Measurements from ENCODE around the gene KIAA0513. TPM values are rescaled to one million over a fixed set of nuclear protein-coding genes. Genes with fewer than 3 reads are reported as not detected.

Gene KIAA0513
- total RNA-seq, 6 donors from 2014 or later = 21.6 to 77.5 (median 37.9) TPM

GRCh38 chr16:85075236-85075924 lies 47.8 kb downstream of the KIAA0513 start:
- ATAC-seq (ENCODE audit: low FRiP score in 2 of 2) (no peak), DNase-seq (no peak)
- TF ChIP-seq POLR2AphosphoS5 (IDR thresholded peaks at IDR 0.05) (no peak), POLR2A (IDR thresholded peaks at IDR 0.05) (no peak), CTCF (IDR thresholded peaks at IDR 0.05) (no peak), EP300 (IDR thresholded peaks at IDR 0.05) (no peak)
- H3K27ac ChIP-seq = no peak overlapping the region
- H3K4me3 ChIP-seq = no peak overlapping the region
- no peaks in the 10 kb centered on the region for H3K9me3 ChIP-seq
- no peaks in the 10 kb centered on the region for H3K27me3 ChIP-seq
- no peaks in the 10 kb centered on the region for H3K4me1 ChIP-seq
- 92% methylated on average over 16 of the region's 16 CpGs for WGBS, 2 donors
- H3K36me3 ChIP-seq = peaks cover 4 to 83% (median 45%) of the 10 kb centered on the region in 4 donors

- no peak overlapping the region for H3K4me3 ChIP-seq
- H3K27ac ChIP-seq = no peak overlapping the region
- H3K4me1 ChIP-seq = no peaks in the 10 kb centered on the region
- no peaks in the 10 kb centered on the region for H3K9me3 ChIP-seq
- TF ChIP-seq EP300 (IDR thresholded peaks at IDR 0.05) = no peak
- TF ChIP-seq POLR2AphosphoS5 (IDR thresholded peaks at IDR 0.05) = no peak
- TF ChIP-seq CTCF (IDR thresholded peaks at IDR 0.05) = no peak
- no peak for TF ChIP-seq POLR2A (IDR thresholded peaks at IDR 0.05)
- no peaks in the 10 kb centered on the region for H3K27me3 ChIP-seq
- peaks cover 4 to 81% (median 41%) of the 10 kb centered on the region in 4 donors for H3K36me3 ChIP-seq
- ATAC-seq (ENCODE audit: low FRiP score in 2 of 2) (no peak), DNase-seq (no peak)
- 75 to 82% methylated on average over 8 of the region's 10 CpGs for WGBS, 2 donors
Measured at GRCh38 chr16:85077039-85077438, 49.4 kb downstream of the KIAA0513 start.

- no peak for DNase-seq
- 82 to 94% methylated on average over 12 to 16 of the region's 16 CpGs for WGBS, 2 donors
- Histone ChIP-seq H3K27me3 (no peaks in the 10 kb centered on the region), H3K36me3 (peaks cover 4 to 78% (median 39%) of the 10 kb centered on the region in 4 donors), H3K4me3 (no peak overlapping the region), H3K9me3 (no peaks in the 10 kb centered on the region), H3K27ac (no peak overlapping the region), H3K4me1 (peaks cover 0 to 3% (median 2%) of the 10 kb centered on the region in 4 donors)
- TF ChIP-seq EP300 (IDR thresholded peaks at IDR 0.05) (no peak), POLR2A (IDR thresholded peaks at IDR 0.05) (no peak), CTCF (IDR thresholded peaks at IDR 0.05) (no peak), POLR2AphosphoS5 (IDR thresholded peaks at IDR 0.05) (no peak)
- ATAC-seq (ENCODE audit: low FRiP score in 2 of 2) = no peak
Measured at GRCh38 chr16:85077576-85078125, 50.1 kb downstream of the KIAA0513 start.

GRCh38 chr16:85078226-85078625 lies 50.6 kb downstream of the KIAA0513 start:
- H3K9me3 ChIP-seq = no peaks in the 10 kb centered on the region
- H3K27me3 ChIP-seq = no peaks in the 10 kb centered on the region
- no peak overlapping the region for H3K4me3 ChIP-seq
- H3K27ac ChIP-seq = no peak overlapping the region
- ATAC-seq (ENCODE audit: low FRiP score in 2 of 2) (no peak), DNase-seq (no peak)
- peaks cover 0 to 8% (median 6%) of the 10 kb centered on the region in 4 donors for H3K4me1 ChIP-seq
- peaks cover 4 to 72% (median 36%) of the 10 kb centered on the region in 4 donors for H3K36me3 ChIP-seq
- TF ChIP-seq CTCF (IDR thresholded peaks at IDR 0.05) = no peak
- TF ChIP-seq EP300 (IDR thresholded peaks at IDR 0.05) = no peak
- no peak for TF ChIP-seq POLR2A (IDR thresholded peaks at IDR 0.05)
- no peak for TF ChIP-seq POLR2AphosphoS5 (IDR thresholded peaks at IDR 0.05)
- WGBS, 2 donors = 80 to 88% methylated on average over 6 to 10 of the region's 10 CpGs
